PC-3 (cell line): ENCODE measurements around the gene NCR2. TPM values are rescaled to one million over a fixed set of nuclear protein-coding genes. Genes with fewer than 3 reads are reported as not detected.

Experiments used
- ATAC-seq: fragments of 200-7000 bp; cut with Tn5 transposase; 2 replicates; pipeline ENCODE4 v1.9.1; 2020; ENCODE audit warnings: mild to moderate bottlenecking, moderate library complexity
- BruUV-seq: library from RNA; stranded (reverse); fragments of 400-500 nt; replicated peaks from 2 replicates; lab custom pipeline; 2021; lab: Mats Ljungman, UMichigan
- CTCF ChIA-PET: fragments of 300-600 bp; sonication (Branson Sonifier 250); formaldehyde crosslinking; loops from one replicate; lab custom pipeline; 2022; ENCODE audit warnings: antibody characterized with exemption; lab: Charles Lee
- POLR2A ChIA-PET: fragments of 300-600 bp; sonication (Branson Sonifier 250); formaldehyde crosslinking; loops from one replicate; lab custom pipeline; 2022; ENCODE audit warnings: antibody characterized with exemption; ENCODE audit not compliant: unreplicated experiment; lab: Charles Lee
- DNase-seq: peaks from one replicate; pipeline ENCODE4 v3.0.0-alpha.2; 2015
- H2AFZ ChIP-seq: fragments of 300-600 bp; sonication (generic); 2 replicates; pipeline ENCODE4 v1.6.0; 2016; ENCODE audit warnings: antibody characterized with exemption, low read length
- H3F3A ChIP-seq: fragments of 300-600 bp; sonication (generic); one replicate; pipeline ENCODE4 v1.6.0; 2017; ENCODE audit warnings: antibody characterized with exemption, low read length, control low read depth, mild to moderate bottlenecking; ENCODE audit not compliant: unreplicated experiment
- H3K27ac ChIP-seq: fragments of 300-600 bp; sonication (generic); 2 replicates; pipeline ENCODE4 v1.5.1; 2016; ENCODE audit warnings: mild to moderate bottlenecking, low read length
- H3K27me3 ChIP-seq: fragments of 300-600 bp; sonication (generic); 2 replicates; pipeline ENCODE4 v1.6.1; 2016; ENCODE audit warnings: low read length, mixed read lengths
- H3K36me3 ChIP-seq: fragments of 300-600 bp; sonication (generic); 2 replicates; pipeline ENCODE4 v1.6.1; 2016; ENCODE audit warnings: low read depth, mixed run types, low read length, mixed read lengths
- H3K4me1 ChIP-seq: fragments of 300-600 bp; sonication (generic); 2 replicates; pipeline ENCODE4 v1.5.1; 2016; ENCODE audit warnings: low read length; ENCODE audit not compliant: insufficient read depth
- H3K4me2 ChIP-seq: fragments of 300-600 bp; sonication (generic); 2 replicates; pipeline ENCODE4 v1.6.0; 2016; ENCODE audit warnings: low read length
- H3K4me3 ChIP-seq: fragments of 300-600 bp; sonication (generic); 2 replicates; pipeline ENCODE4 v1.5.1; 2016; ENCODE audit warnings: mild to moderate bottlenecking, low read length, mixed read lengths
- H3K79me2 ChIP-seq: fragments of 300-600 bp; sonication (generic); 2 replicates; pipeline ENCODE4 v1.6.1; 2017; ENCODE audit warnings: low read length, mixed read lengths
- H3K9ac ChIP-seq: fragments of 300-600 bp; sonication (generic); 2 replicates; pipeline ENCODE4 v1.6.0; 2016; ENCODE audit warnings: mild to moderate bottlenecking, low read length
- H3K9me2 ChIP-seq: fragments of 300-600 bp; sonication (generic); replicated peaks from 2 replicates; pipeline ENCODE4 v1.6.1; 2016; ENCODE audit warnings: mixed run types, low read length, mixed read lengths
- H3K9me3 ChIP-seq: fragments of 300-600 bp; sonication (generic); 2 replicates; pipeline ENCODE4 v1.6.1; 2016; ENCODE audit warnings: low read length, mixed read lengths
- H4K20me1 ChIP-seq: fragments of 300-600 bp; sonication (generic); 2 replicates; pipeline ENCODE4 v1.6.1; 2016; ENCODE audit warnings: low read length, mixed read lengths
- CTCF ChIP-seq: fragments of 300-600 bp; sonication (generic); conservative IDR thresholded peaks from 2 replicates; pipeline ENCODE4 v1.5.1; 2017; ENCODE audit warnings: antibody characterized with exemption, low read depth, mild to moderate bottlenecking, low read length
- EZH2 ChIP-seq: fragments of 300-600 bp; sonication (generic); IDR thresholded peaks from one replicate; pipeline ENCODE4 v1.6.1; 2017; ENCODE audit warnings: antibody characterized with exemption, mild to moderate bottlenecking, low read length; ENCODE audit not compliant: unreplicated experiment
- EZH2phosphoT487 ChIP-seq: fragments of 300-600 bp; sonication (generic); IDR thresholded peaks from 2 replicates; pipeline ENCODE4 v1.6.1; 2018; ENCODE audit warnings: mild to moderate bottlenecking, antibody characterized with exemption, low read length, borderline replicate concordance
- intact Hi-C: fragments of 100-400 bp; cut with micrococcal nuclease; formaldehyde crosslinking; loops from 2 replicates; pipeline ENCODE4 v1.9.0; 2023
- total RNA-seq: library from RNA; depleted of rRNA; stranded (reverse); fragments of >200 nt; gene quantifications from 2 replicates; pipeline ENCODE4 v1.2.3, GENCODE V29; 2014

Gene NCR2
- total RNA-seq, 1 experiment from 2014 or later: not detected

- no peak for ATAC-seq
- Histone ChIP-seq H3K9ac (no peak overlapping the region), H3F3A (no peaks in the 10 kb centered on the region), H3K4me1 (peaks cover 18% of the 10 kb centered on the region), H3K79me2 (no peaks in the 10 kb centered on the region), H3K27ac (no peak overlapping the region), H3K36me3 (no peaks in the 10 kb centered on the region), H3K4me3 (no peak overlapping the region), H4K20me1 (no peaks in the 10 kb centered on the region), H3K4me2 (no peak overlapping the region), H3K9me2 (no peaks in the 10 kb centered on the region), H3K9me3 (no peaks in the 10 kb centered on the region), H2AFZ (no peak overlapping the region), H3K27me3 (peaks cover 60% of the 10 kb centered on the region)
- BruUV-seq: no TSS peak
- intact Hi-C loops: loop anchor here (5.0 to 10.0 kb wide), 3 partner anchors 224 to 1971 kb away; partner anchors contain the start of genes NFYA and OARD1
- ChIA-PET POLR2A (no interaction called here), CTCF (no interaction called here)
- no peak for DNase-seq
- no peak for TF ChIP-seq EZH2
- no peak for TF ChIP-seq EZH2phosphoT487
- no peak for TF ChIP-seq CTCF
Measured at GRCh38 chr6:41315943-41316620, 19.3 kb upstream of the NCR2 start.

- H4K20me1 ChIP-seq: no peaks in the 10 kb centered on the region
- H2AFZ ChIP-seq: peak overlapping the region; percentile 83
- H3K36me3 ChIP-seq: no peaks in the 10 kb centered on the region
- no TSS peak for BruUV-seq
- H3K4me3 ChIP-seq: peak overlapping the region; percentile 65
- no peaks in the 10 kb centered on the region for H3K9me2 ChIP-seq
- peaks cover 18% of the 10 kb centered on the region for H3K4me1 ChIP-seq
- no peak for TF ChIP-seq CTCF
- TF ChIP-seq EZH2: no peak
- TF ChIP-seq EZH2phosphoT487: no peak
- no peak overlapping the region for H3K27ac ChIP-seq
- no peaks in the 10 kb centered on the region for H3F3A ChIP-seq
- peaks cover 41% of the 10 kb centered on the region for H3K27me3 ChIP-seq
- ATAC-seq: no peak
- ChIA-PET POLR2A (no interaction called here), CTCF (interaction anchor here (0.9 kb wide), 1 partner anchor 11 kb away, joined by 3 read pairs; no protein-coding TSS in a partner anchor)
- no peak for DNase-seq
- H3K4me2 ChIP-seq: peak overlapping the region; percentile 88
- no peaks in the 10 kb centered on the region for H3K9me3 ChIP-seq
- no peaks in the 10 kb centered on the region for H3K79me2 ChIP-seq
- H3K9ac ChIP-seq: no peak overlapping the region
- intact Hi-C loops: loop anchor here (1.0 to 10.0 kb wide), 5 partner anchors 12 to 1973 kb away; partner anchors contain the start of genes NFYA and OARD1
Measured at GRCh38 chr6:41318261-41318653, 17.2 kb upstream of the NCR2 start.
